GM19324 (cell line): ENCODE measurements around the gene DUOX2.
"Not testable (repeated sequence)": the region's sequence is repeated elsewhere in the genome, so short reads cannot be mapped to it uniquely, and the experiment has no call there.

ENCODE experiments used
- ATAC-seq: cut with Tn5 transposase; IDR thresholded peaks from one replicate; pipeline ENCODE4 v1.9.1; 2021; ENCODE audit warnings: mild to moderate bottlenecking, moderate library complexity; ENCODE audit not compliant: unreplicated experiment, low FRiP score

The DUOX2 gene

DNA sequence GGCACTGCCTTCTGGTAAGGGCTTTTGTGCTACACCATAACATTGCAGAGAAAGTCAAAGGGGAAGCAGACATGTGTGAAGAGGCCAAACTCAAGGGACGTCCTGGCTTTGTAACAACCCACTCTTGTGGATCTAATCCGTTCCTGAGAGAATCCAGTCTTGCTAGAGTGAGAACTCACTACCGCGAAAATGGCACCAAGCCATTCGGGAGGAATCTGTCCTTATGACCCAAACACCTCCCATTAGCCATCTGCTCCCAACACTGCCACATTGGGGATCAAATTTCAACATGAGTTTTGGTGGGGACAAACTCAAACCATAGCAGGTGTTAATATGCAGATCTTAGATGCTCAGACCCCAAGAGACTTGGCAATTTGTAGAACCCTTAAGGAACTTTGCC, 34.8 kb downstream of the DUOX2 start:
- not testable (repeated sequence) for ATAC-seq

DNA sequence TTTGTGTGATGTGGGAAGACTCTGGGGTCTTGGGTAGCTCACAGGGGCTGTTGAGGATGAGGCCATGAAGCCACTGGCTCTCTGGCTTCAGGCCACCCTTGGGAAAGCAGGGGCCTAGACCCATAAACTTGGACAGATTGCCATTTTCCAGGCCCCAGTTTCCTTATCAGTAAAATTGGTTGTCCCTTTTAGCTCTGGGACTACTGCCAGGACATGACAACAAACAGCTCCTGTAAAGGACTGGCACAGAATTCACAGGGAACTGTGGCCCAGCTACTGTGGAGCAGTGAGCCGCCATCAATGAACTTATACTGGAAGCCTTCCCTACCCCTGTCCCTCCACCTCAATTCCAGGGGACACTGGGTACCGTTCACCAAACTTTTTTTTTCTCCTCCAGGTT, 36.6 kb downstream of the DUOX2 start:
- ATAC-seq = not testable (repeated sequence)

- ATAC-seq = not testable (repeated sequence)
These were observed 38.3 kb downstream of the DUOX2 start for GRCh38 chr15:45075440-45076320.

GRCh38 chr15:45073602-45074001, 40.4 kb downstream of the DUOX2 start:
- not testable (repeated sequence) for ATAC-seq

- not testable (repeated sequence) for ATAC-seq
These were observed 44.0 kb downstream of the DUOX2 start for GRCh38 chr15:45069942-45070360.

DNA sequence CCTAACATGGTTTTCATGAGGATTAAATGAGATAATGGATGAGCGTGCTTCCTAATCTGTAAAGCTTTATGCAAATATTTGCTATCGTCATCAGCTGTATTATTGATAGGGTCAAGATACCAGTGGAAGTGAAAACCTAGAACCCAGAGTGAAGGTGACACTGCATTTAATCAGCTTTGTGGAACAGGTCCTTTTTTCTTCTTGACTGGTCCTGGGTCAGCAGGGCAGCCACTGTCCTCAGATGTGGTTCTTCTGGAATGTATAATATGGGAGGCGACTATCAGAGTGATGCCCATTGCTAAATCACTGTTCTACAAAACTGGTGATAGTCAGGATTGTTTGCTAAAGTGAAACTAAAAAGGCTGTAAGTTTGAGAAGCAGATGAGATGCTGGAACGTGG, 49.6 kb downstream of the DUOX2 start:
- ATAC-seq = no peak

DNA sequence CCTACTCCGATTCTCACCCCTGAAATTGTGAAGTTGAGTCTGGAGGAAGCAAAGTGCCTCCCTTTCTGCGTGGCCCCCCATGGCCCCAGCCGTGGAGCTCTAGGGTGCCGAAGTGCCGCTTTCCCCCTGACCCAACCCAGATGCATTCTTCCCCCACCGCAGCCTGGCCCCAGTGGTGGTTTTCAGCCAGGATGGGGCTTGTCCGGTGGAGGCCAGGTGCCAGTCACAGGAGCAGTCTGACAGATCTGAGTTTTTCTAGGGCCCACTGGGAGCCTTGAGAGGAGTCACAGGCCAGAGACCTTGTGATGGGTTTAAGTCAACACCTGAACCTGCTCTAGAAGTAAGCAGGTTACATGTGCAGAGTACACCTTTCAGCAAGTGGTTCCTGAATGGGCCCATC, 51.7 kb downstream of the DUOX2 start:
- ATAC-seq = not testable (repeated sequence)

GRCh38 chr15:45058690-45059675, 55.0 kb downstream of the DUOX2 start:
- ATAC-seq = not testable (repeated sequence)

GRCh38 chr15:45052676-45053075, 61.3 kb downstream of the DUOX2 start:
- not testable (repeated sequence) for ATAC-seq

GRCh38 chr15:45050587-45050986, 63.4 kb downstream of the DUOX2 start:
- ATAC-seq = no peak

GRCh38 chr15:45048794-45049631, 65.0 kb downstream of the DUOX2 start:
- no peak for ATAC-seq

DNA sequence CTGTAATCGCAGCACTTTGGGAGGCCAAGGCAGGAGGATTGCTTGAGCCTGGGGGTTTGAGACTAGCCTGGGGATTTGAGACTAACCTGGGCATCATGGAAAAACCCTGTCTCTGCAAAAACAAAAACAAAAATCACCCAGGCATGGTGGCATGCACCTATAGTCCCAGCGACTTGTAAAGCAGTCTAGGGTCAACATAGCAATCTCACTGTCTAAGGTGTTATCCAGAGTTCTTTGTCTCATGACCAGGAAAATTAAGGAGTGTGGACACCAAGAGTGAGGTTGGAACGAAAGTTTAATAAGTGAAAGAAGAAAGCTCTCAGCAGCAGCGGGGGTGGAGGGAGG, 65.6 kb downstream of the DUOX2 start:
- ATAC-seq = not testable (repeated sequence)

DNA sequence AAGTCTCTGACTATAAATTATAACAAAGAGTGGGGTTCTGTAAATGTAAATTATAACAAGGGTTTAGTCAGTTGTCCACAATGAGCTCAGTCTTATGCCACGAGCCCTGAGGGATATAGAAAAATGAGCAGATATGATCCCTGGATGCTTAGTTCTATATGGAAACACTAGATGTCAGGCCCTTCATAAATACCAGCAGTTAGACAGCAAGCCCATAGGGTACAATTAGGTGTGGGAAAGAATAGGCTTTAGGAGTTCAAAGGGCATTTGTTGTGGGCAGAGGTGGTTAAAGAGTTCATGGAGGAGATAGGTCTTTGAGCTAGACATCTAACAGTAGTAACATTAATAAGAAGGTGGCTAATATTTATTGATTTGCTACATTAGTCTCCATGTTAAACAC, 69.7 kb downstream of the DUOX2 start:
- not testable (repeated sequence) for ATAC-seq

GRCh38 chr15:45042859-45043258, 71.1 kb downstream of the DUOX2 start:
- not testable (repeated sequence) for ATAC-seq
